Esophagus squamous epithelium (tissue), 4 donors: ENCODE results near the gene INSYN1.

Source experiments
- CTCF ChIP-seq, 6 experiments: fragments of 450-650 bp in 4 of 6; fragments of 200-600 bp in 2 of 6; sonication (generic) in 2 of 6; IDR thresholded peaks; one replicate each; pipeline ENCODE4 v1.5.1; 2016 to 2019; ENCODE audit warnings: antibody characterized with exemption in 6 of 6, mild to moderate bottlenecking in 4 of 6, moderate library complexity in 4 of 6
- POLR2A ChIP-seq, 4 donors: fragments of 450-650 bp; IDR thresholded peaks; one replicate each; pipeline ENCODE4 v1.6.1; 2017; ENCODE audit warnings: antibody characterized with exemption in 4 of 4, mild to moderate bottlenecking in 4 of 4, moderate library complexity in 3 of 4

- no peak for TF ChIP-seq POLR2A (IDR thresholded peaks at IDR 0.05)
- no peak for TF ChIP-seq CTCF (IDR thresholded peaks at IDR 0.05)
Measured at GRCh38 chr15:73792415-73792814, 39.3 kb upstream of the INSYN1 start.
